HG02759 (cell line): ENCODE data around the gene UST.
"Not testable (repeated sequence)": the region's sequence is repeated elsewhere in the genome, so short reads cannot be mapped to it uniquely, and the experiment has no call there.

Source experiments
- ATAC-seq: cut with Tn5 transposase; IDR thresholded peaks from one replicate; pipeline ENCODE4 v1.9.1; 2021; ENCODE audit warnings: mild to moderate bottlenecking, moderate library complexity; ENCODE audit not compliant: unreplicated experiment

UST gene

DNA sequence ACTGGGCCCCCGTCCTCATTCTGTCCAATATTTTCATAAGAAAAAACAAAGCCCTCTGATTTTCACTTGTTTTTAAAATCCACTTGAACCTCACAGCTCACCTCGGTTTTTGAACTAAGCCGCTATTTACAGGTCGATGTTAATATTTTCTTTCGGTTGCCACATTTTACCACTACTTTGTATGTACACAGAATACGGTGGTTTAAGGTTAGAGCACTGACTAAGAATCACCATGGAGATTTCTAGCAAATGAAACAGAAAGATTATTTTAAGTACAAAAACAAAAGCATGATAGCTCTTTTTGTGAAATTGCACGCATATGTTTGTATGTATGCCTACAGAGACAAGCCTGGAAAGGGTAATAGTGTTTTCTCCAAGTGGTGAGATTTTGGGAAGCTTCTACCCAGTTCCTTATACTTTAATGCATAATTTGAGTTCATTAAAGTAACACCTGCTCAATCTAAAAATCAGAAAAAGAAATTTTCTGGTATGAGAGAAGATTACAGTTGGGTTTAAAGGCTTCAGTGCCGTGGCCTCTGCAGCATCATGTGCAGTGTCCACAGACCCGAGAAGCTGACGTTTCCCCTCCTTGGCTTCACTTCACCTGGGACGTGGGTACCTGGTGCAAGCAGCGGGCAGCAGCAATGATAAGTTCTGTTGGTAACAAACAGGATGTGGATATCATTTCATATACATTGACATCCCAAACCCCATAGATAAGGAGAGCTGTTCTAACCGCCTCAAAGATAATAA lies 144.0 kb downstream of the UST start:
- ATAC-seq, result no peak

GRCh38 chr6:148891405-148891783 lies 144.6 kb downstream of the UST start:
- no peak for ATAC-seq

- no peak for ATAC-seq
These were observed 145.4 kb downstream of the UST start for GRCh38 chr6:148892247-148892646.

DNA sequence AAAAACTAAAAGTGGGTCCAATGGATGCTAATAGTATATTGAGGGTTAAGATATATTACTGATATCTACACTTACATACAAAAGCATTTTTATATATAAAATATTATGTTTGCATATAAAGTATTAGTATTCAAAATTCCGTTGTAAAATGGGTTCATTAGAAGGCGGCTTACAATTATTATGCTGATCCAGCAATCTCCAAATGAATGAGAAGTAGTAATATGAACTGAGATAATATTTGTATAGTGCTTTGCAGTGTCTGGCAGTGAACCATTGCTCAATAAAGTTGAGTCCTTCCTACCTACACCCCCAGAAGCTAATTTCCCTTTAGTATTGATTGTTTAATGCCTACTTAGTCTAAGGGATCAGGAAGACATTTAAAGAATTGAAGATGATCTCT lies 146.2 kb downstream of the UST start:
- no peak for ATAC-seq

DNA sequence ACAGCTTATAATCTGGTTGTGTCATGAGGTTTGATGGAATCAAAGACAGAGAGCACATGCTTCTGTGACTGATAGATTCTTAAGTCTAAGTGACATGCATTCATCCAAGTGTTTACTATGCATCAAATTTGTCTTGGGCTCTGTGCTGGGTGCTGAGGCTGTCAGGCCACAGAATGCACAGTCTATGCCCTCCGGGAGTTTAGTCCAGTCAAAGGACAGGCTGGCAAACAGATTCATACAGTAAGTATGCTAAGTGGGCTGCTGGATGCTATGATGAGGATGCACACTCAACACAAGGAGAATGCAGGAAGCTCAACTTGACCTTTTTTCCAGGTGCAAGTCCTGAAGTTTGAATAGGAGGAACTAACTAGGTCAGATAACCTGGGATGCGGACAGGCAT lies 146.7 kb downstream of the UST start:
- ATAC-seq, result no peak

DNA sequence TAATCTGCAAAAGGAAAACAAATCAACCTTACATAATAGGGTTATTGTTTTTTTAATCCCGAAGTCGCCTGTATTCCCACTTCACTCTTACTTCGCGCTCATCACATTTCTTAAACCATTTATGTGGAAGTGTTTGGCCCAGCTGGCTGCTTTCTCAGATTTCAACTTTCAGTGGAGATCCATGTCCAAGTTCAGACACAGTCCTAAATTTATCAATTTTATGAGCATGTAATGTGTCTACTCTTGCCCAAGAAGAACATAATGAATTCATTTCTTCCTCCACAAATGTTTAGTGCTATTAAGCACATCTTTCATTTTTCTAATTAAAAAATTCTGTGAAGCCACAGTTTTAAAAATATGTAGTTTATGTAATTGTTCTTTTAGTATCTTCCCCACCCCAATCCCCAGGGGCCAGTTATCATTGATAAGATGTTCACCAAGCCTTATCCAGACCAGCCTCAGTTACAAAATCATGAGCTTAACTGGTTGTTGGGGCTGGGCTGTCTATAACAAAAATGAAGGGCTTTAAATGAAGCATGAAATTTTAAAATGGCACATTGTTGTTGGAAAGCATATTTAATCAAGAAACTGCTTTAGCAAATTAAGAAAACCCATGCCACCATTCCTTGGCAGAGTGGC lies 151.7 kb downstream of the UST start:
- ATAC-seq, result no peak

- ATAC-seq, result no peak
These were observed 158.4 kb downstream of the UST start for GRCh38 chr6:148904896-148905870.

- ATAC-seq, result no peak
These were observed 159.1 kb downstream of the UST start for GRCh38 chr6:148905901-148906300.

DNA sequence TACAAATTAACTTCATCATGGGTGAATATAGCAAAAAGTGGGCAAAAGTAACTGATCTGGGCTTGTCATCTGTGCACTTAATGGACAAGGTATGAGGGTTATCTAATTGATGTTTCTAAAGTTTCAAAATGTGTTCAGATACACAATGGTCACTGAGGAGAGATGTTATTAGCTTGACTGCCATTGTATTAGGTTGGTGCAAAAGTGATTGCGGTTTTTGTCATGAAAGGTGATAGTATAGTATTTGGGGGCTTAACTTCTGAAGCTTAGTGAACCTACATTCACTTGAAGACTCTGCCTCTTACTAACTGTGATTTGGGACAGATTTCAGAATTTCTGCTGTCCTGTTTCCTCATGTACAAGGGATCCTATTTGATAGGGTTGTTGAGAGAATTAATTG lies 159.6 kb downstream of the UST start:
- ATAC-seq, result no peak

DNA sequence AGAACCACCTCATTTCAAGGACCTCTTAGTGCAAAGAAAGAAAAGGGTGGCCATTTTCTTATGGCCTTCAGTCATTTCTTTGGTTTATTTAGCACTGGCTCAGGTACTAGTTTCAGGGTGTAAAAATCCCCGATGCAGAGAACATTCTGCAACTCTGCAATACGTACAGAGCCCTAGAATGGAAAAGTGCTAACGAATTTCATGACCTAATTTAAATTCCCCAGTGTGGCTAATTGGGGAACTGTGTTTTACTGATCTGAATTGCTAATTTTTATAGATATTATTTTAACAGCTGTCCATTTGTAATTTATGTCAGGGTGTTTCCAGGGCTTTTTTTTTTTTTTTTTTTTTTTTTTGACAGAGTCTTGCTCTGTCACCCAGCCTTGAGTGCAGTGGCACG lies 160.7 kb downstream of the UST start:
- peak; percentile 67 for ATAC-seq

- no peak for ATAC-seq
These were observed 165.4 kb downstream of the UST start for GRCh38 chr6:148912252-148912651.

DNA sequence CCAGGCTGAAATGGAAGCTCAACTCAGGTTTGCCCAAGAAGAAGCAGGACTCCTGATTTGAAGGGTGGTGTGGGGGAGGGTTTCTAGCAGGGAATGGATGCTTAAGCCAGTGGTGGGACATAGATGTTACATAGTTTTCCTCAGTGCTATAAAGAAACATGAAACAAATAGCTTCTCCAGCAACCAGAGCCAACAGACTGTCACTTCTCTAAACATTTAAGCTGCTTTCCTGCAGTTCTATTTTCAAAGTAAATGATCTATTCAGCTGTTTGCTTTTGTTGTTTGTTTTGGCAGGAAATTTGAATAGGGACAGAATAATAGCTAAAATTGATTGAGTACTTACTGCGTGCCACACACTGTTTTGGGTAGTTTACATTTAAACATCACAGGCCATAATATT lies 169.0 kb downstream of the UST start:
- no peak for ATAC-seq

DNA sequence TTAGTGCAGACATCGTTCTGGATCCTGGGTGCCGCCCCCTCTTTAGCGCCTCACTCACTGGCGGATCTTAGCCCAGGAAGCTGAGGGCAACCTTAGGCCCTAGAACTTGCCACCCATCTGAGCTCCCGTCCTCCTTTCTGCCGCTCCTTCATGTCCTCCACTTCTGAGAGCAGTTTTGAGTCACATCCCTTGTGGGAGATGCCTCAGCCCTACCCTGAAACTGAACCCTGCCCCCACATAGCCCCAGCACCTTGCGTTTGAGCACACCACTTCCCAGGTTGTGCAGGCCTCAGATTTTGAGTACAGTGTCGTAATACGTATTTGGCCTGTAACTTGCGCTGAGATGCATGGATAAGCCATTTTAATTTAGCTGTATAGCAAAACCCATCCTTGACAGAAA lies 169.7 kb downstream of the UST start:
- not testable (repeated sequence) for ATAC-seq

DNA sequence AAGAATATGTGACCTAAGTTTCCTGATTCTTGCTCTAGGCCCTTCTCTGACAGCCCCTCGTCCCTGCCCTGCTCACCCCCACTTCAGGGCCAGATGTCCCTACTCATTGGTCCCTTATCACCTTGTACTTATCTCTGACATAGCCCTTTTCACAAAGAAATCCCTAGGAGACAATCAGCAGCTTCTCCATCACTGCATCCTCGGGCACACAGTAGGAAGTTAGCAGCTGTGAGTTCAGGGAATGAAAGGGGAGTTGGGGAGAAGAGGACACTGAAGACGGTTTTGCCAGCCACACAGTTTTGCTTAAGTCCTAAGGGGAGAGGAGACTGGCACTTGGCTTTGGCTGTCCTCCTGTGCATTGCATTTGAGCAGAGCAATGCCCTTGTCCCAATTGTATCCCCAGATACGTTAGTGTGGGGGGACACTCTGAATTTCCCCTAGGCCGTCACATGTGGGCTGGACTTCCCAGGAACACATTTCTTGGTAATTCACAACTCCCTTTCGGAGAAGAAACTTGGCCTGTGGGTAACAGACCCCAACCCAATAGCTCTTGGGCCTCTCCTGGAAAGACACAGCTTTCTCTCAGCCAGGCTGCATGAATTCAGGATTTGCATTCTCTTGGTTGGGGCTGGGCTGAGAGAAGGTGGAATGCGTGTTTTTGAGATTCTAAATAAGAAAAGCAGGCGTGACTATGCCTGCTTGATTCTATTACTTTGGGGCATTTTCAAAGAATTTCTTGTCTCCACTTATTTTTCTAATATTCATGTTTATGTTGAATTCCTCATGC lies 177.6 kb downstream of the UST start:
- ATAC-seq, result no peak

DNA sequence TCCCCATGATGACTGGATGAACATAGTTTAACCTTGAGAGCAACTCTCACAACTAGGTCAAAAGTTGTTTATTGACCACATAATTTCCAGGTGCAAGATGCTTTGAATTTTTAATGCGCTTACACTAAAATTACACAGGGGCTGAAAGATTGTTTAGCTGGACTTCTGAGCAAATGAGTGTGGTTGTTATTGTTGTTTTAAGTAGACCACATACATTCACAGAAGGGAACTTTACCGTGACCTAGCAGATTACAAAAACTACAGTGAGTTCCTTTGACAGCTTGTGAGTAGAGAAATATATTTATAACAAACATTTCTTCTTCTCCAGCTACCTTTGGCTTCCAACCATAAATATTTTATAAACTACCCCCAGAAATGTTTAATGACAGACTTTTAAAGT lies 178.9 kb downstream of the UST start:
- no peak for ATAC-seq

GRCh38 chr6:148926478-148926877 lies 179.6 kb downstream of the UST start:
- ATAC-seq, result no peak

DNA sequence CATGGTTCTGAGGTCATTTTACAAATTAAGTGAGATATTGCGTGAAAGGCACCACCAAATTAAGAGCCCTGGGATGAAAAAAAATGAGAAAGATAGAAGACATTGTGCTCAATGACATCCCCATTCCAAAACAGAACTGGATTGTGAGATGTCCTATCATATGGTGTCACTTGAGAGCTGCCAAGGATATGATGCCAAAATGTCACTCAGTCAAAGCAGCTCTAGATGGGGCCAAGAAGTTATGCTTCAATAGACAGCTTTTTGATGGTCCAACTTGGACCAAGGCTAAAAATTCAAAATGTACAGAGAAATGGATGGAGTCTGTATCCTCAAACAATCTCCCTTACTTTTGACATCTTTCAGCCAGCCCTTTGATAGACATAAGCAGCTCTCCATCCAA lies 180.8 kb downstream of the UST start:
- ATAC-seq, result no peak

- ATAC-seq, result no peak
These were observed 182.0 kb downstream of the UST start for GRCh38 chr6:148928811-148929210.

DNA sequence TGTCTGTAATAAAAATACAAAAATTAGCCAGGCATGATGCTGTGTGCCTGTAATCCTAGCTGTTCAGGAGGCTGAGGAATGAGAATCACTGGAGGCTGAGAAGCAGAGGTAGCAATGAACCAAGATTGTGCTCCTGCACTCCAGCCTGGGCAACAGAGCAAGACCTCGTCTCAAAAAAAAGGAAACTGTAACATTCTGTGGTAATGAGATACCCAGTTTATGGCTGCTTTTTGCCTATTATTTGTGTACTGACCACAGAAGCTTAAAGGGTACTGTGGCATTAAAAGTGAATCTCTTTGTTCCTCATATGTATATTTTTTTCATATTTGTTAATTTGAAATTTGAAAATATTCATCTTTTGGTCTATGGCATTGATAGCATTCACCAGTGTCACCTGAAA lies 185.4 kb downstream of the UST start:
- ATAC-seq, result no peak

- ATAC-seq, result no peak
These were observed 185.9 kb downstream of the UST start for GRCh38 chr6:148932731-148933130.

GRCh38 chr6:148934539-148934938 lies 187.7 kb downstream of the UST start:
- no peak for ATAC-seq
